H1 (cell line): ENCODE measurements around the gene KRT78. TPM values are rescaled to one million over a fixed set of nuclear protein-coding genes. Genes with fewer than 3 reads are reported as not detected.

Source experiments
- CTCF ChIA-PET: fragments of 300-600 bp; sonication (Branson Sonifier 250); formaldehyde crosslinking; loops from one replicate; lab custom pipeline; 2021; ENCODE audit not compliant: partially characterized antibody; lab: Charles Lee
- POLR2A ChIA-PET: fragments of 300-600 bp; sonication (Branson Sonifier 250); formaldehyde crosslinking; loops from one replicate; lab custom pipeline; 2021; ENCODE audit warnings: inconsistent platforms; ENCODE audit not compliant: partially characterized antibody; lab: Charles Lee
- DNase-seq, 2 experiments: peaks; one replicate each; pipeline versions ENCODE4 v3.0.0 to v3.0.0-alpha.2; 2010 to 2022; ENCODE audit warnings: low spot score in 2 of 2, low read depth in 1 of 2, mixed read lengths in 1 of 2
- FAIRE-seq: peaks from 2 replicates; lab custom pipeline; 2011; peaks lifted over from hg19 to GRCh38; lab: Jason Lieb, UNC
- H2AFZ ChIP-seq: 2 replicates; pipeline ENCODE4 v1.8.1; 2012; ENCODE audit warnings: low read length, inconsistent platforms
- H2AK5ac ChIP-seq: 2 replicates; pipeline ENCODE4 v1.6.1; 2013; ENCODE audit warnings: low read depth, low read length
- H2BK120ac ChIP-seq: replicated peaks from 2 replicates; pipeline ENCODE3; 2013; ENCODE audit warnings: low read depth, low read length, inconsistent platforms
- H2BK12ac ChIP-seq: 2 replicates; pipeline ENCODE4 v1.6.1; 2013; ENCODE audit warnings: low read depth, low read length
- H2BK15ac ChIP-seq: 2 replicates; pipeline ENCODE4 v1.6.1; 2013; ENCODE audit warnings: low read length
- H2BK20ac ChIP-seq: 2 replicates; pipeline ENCODE4 v1.6.1; 2013; ENCODE audit warnings: low read length
- H2BK5ac ChIP-seq: 2 replicates; pipeline ENCODE4 v1.6.1; 2013; ENCODE audit warnings: low read depth, low read length
- H3K14ac ChIP-seq: 2 replicates; pipeline ENCODE4 v1.6.1; 2013; ENCODE audit warnings: inconsistent platforms; ENCODE audit not compliant: insufficient read length
- H3K18ac ChIP-seq: 2 replicates; pipeline ENCODE4 v1.6.1; 2013; ENCODE audit warnings: low read length; ENCODE audit errors: extremely low read depth
- H3K23ac ChIP-seq: 2 replicates; pipeline ENCODE4 v1.6.1; 2013; ENCODE audit warnings: inconsistent platforms; ENCODE audit not compliant: insufficient read length
- H3K23me2 ChIP-seq: 2 replicates; pipeline ENCODE4 v1.6.1; 2013; ENCODE audit warnings: low read depth, low read length
- H3K27ac ChIP-seq: 2 replicates; pipeline ENCODE4 v1.6.1; 2011; ENCODE audit warnings: low read depth, low read length, inconsistent platforms
- H3K27me3 ChIP-seq, 4 experiments: replicated peaks in 1 of 4; 1 replicate in 1 of 4; 2 replicates in 3 of 4; pipeline versions ENCODE4 v1.6.1 to v1.8.1; 2011 to 2013; ENCODE audit warnings: low read length in 3 of 4, mild to moderate bottlenecking in 3 of 4, inconsistent platforms in 2 of 4, mixed read lengths in 2 of 4, moderate library complexity in 1 of 4; ENCODE audit not compliant: control insufficient read depth in 3 of 4, insufficient read depth in 3 of 4; ENCODE audit errors: extremely low read depth in 1 of 4
- H3K36me3 ChIP-seq, 4 experiments: 2 replicates each; pipeline versions ENCODE4 v1.6.1 to v1.8.1; 2011 to 2013; ENCODE audit warnings: mild to moderate bottlenecking in 4 of 4, low read length in 3 of 4, moderate library complexity in 2 of 4, control low read depth in 1 of 4, inconsistent platforms in 1 of 4; ENCODE audit not compliant: insufficient read depth in 4 of 4, control insufficient read depth in 2 of 4
- H3K4ac ChIP-seq: replicated peaks from 2 replicates; pipeline ENCODE3; 2013; ENCODE audit warnings: low read length, low read depth, mixed read lengths, inconsistent platforms; ENCODE audit not compliant: insufficient read length
- H3K4me1 ChIP-seq, 4 experiments: replicated peaks in 1 of 4; 1 replicate in 1 of 4; 2 replicates in 3 of 4; pipeline versions ENCODE4 v1.6.1 to v1.8.1; 2011 to 2013; ENCODE audit warnings: low read length in 3 of 4, inconsistent platforms in 2 of 4, mixed read lengths in 1 of 4; ENCODE audit not compliant: insufficient read depth in 4 of 4, control insufficient read depth in 3 of 4
- H3K4me2 ChIP-seq, 2 experiments: 2 replicates each; pipeline versions ENCODE4 v1.6.1 to v1.8.1; 2011 to 2013; ENCODE audit warnings: low read depth in 2 of 2, low read length in 2 of 2, control low read depth in 1 of 2, inconsistent platforms in 1 of 2, mild to moderate bottlenecking in 1 of 2; ENCODE audit not compliant: insufficient read depth in 1 of 2
- H3K4me3 ChIP-seq, 4 experiments: fragments of 200-600, 300-600 bp in 1 of 4; sonication (generic), shearing (Covaris generic), sonication (Bioruptor Twin) in 1 of 4; 2 replicates each; pipeline versions ENCODE4 v1.5.1 to v1.8.1; 2011 to 2016; ENCODE audit warnings: low read length in 4 of 4, low read depth in 3 of 4, control low read depth in 2 of 4, inconsistent platforms in 2 of 4, mild to moderate bottlenecking in 2 of 4, mixed read lengths in 1 of 4, moderate library complexity in 1 of 4; ENCODE audit not compliant: insufficient read depth in 2 of 4; ENCODE audit errors: extremely low read depth in 1 of 4
- H3K56ac ChIP-seq: replicated peaks from 2 replicates; pipeline ENCODE3; 2013; ENCODE audit warnings: low read depth, mild to moderate bottlenecking, mixed read lengths, low read length, inconsistent platforms; ENCODE audit not compliant: insufficient read length
- H3K79me1 ChIP-seq: 2 replicates; pipeline ENCODE4 v1.6.1; 2013; ENCODE audit warnings: low read depth, low read length, control low read depth
- H3K79me2 ChIP-seq, 2 experiments: 2 replicates each; pipeline versions ENCODE4 v1.6.1 to v1.8.1; 2012 to 2013; ENCODE audit warnings: low read length in 2 of 2, mild to moderate bottlenecking in 2 of 2, inconsistent platforms in 1 of 2; ENCODE audit not compliant: insufficient read depth in 2 of 2, control insufficient read depth in 1 of 2
- H3K9ac ChIP-seq, 4 experiments: replicated peaks in 1 of 4; 1 replicate in 1 of 4; 2 replicates in 3 of 4; pipeline versions ENCODE4 v1.6.1 to v1.8.1; 2011 to 2013; ENCODE audit warnings: low read depth in 3 of 4, low read length in 3 of 4, control low read depth in 2 of 4, mild to moderate bottlenecking in 2 of 4, moderate library complexity in 2 of 4, inconsistent platforms in 1 of 4; ENCODE audit errors: extremely low read depth in 1 of 4
- H3K9me3 ChIP-seq, 2 experiments: 2 replicates each; pipeline versions ENCODE4 v1.6.1 to v1.8.1; 2012 to 2013; ENCODE audit warnings: mild to moderate bottlenecking in 2 of 2, moderate library complexity in 2 of 2, control low read depth in 1 of 2, inconsistent platforms in 1 of 2, low read depth in 1 of 2, low read length in 1 of 2, mixed read lengths in 1 of 2; ENCODE audit not compliant: insufficient read depth in 2 of 2
- H4K20me1 ChIP-seq, 2 experiments: replicated peaks in 1 of 2; 2 replicates each; pipeline versions ENCODE3 to v1.8.1; 2011 to 2013; ENCODE audit warnings: inconsistent platforms in 2 of 2, low read length in 2 of 2, mild to moderate bottlenecking in 1 of 2; ENCODE audit not compliant: insufficient read depth in 2 of 2, control insufficient read depth in 1 of 2
- H4K5ac ChIP-seq: 2 replicates; pipeline ENCODE4 v1.6.1; 2013; ENCODE audit warnings: low read length, low read depth, mixed read lengths, inconsistent platforms; ENCODE audit not compliant: insufficient read length
- H4K8ac ChIP-seq: 2 replicates; pipeline ENCODE4 v1.8.0; 2013; ENCODE audit warnings: mild to moderate bottlenecking, moderate library complexity, low read length, inconsistent platforms; ENCODE audit not compliant: insufficient read depth; ENCODE audit errors: extremely low read depth
- H4K91ac ChIP-seq: replicated peaks from 2 replicates; pipeline ENCODE3; 2013; ENCODE audit warnings: low read length, mixed read lengths, inconsistent platforms; ENCODE audit not compliant: insufficient read length
- BRCA1 ChIP-seq: IDR thresholded peaks from 2 replicates; pipeline ENCODE4 v1.6.1; 2012; ENCODE audit warnings: low read depth, low read length, improper control_type of control experiment
- CBX5 ChIP-seq: fragments of 300-800, 300-1000 bp; sonication (generic); IDR thresholded peaks from 2 replicates; pipeline ENCODE4 v1.7.1; 2016; ENCODE audit warnings: antibody characterized with exemption, low read length, low read depth
- CHD2 ChIP-seq: IDR thresholded peaks from 2 replicates; pipeline ENCODE4 v1.6.1; 2012; ENCODE audit warnings: low read length, improper control_type of control experiment
- CREB1 ChIP-seq: IDR thresholded peaks from 2 replicates; pipeline ENCODE4 v1.6.1; 2012; ENCODE audit warnings: inconsistent platforms
- EZH2 ChIP-seq: fragments of 200-600 bp; sonication (generic); IDR thresholded peaks from 2 replicates; pipeline ENCODE4 v1.7.1; 2012; ENCODE audit warnings: low read depth, mild to moderate bottlenecking, moderate library complexity, low read length, inconsistent platforms; ENCODE audit not compliant: severe bottlenecking
- HDAC6 ChIP-seq: IDR thresholded peaks from one replicate; pipeline ENCODE4 v1.7.1; 2012; ENCODE audit warnings: low read depth, mild to moderate bottlenecking, inconsistent platforms, low read length, moderate library complexity
- KDM5A ChIP-seq: fragments of 200-600 bp; IDR thresholded peaks from 2 replicates; pipeline ENCODE4 v1.7.1; 2012; ENCODE audit warnings: mild to moderate bottlenecking, low read length, inconsistent platforms, mixed read lengths
- PHF8 ChIP-seq: fragments of 200-600 bp; sonication (generic); conservative IDR thresholded peaks from 2 replicates; pipeline ENCODE4 v1.7.1; 2012; ENCODE audit warnings: low read depth, mild to moderate bottlenecking, inconsistent platforms, low read length, moderate library complexity
- SP1 ChIP-seq: IDR thresholded peaks from 2 replicates; pipeline ENCODE4 v1.6.1; 2011; ENCODE audit warnings: low read depth, low read length
- SUZ12 ChIP-seq: fragments of 200-600 bp; sonication (generic); IDR thresholded peaks from 2 replicates; pipeline ENCODE4 v1.6.1; 2012; ENCODE audit warnings: mild to moderate bottlenecking, inconsistent platforms, low read length, moderate library complexity, mixed read lengths
- TBP ChIP-seq: IDR thresholded peaks from 2 replicates; pipeline ENCODE4 v1.6.1; 2011; ENCODE audit warnings: low read depth, low read length, improper control_type of control experiment
- TCF12 ChIP-seq: IDR thresholded peaks from 2 replicates; pipeline ENCODE4 v1.6.1; 2011; ENCODE audit warnings: low read depth, mild to moderate bottlenecking, low read length
- YY1 ChIP-seq: IDR thresholded peaks from 2 replicates; pipeline ENCODE4 v1.6.1; 2011; ENCODE audit warnings: low read depth, mild to moderate bottlenecking, low read length
- WGBS, 2 experiments: shearing (Covaris generic) in 1 of 2; methylation state at CpG; one replicate each; pipeline versions ENCODE4 v1.1.6 to v1.1.7; 2013 to 2015; ENCODE audit warnings: low lambda C conversion rate in 2 of 2, mixed read lengths in 2 of 2, inconsistent platforms in 1 of 2, low coverage in 1 of 2, missing lambda C conversion rate in 1 of 2; ENCODE audit not compliant: insufficient replicate concordance in 2 of 2, insufficient coverage in 1 of 2, insufficient read length in 1 of 2; ENCODE audit errors: extremely low coverage in 1 of 2, missing lambda C conversion rate in 1 of 2; 5-methylcytosine and 5-hydroxymethylcytosine counted together
- polyA plus RNA-seq, 7 experiments: library from polyadenylated mRNA; depleted of rRNA in 3 of 7; stranded (reverse) in 5 of 7; unstranded in 2 of 7; fragments of >200 nt in 5 of 7; fragments of 200-250 nt in 2 of 7; gene quantifications; 1 replicate in 5 of 7; 2 replicates in 1 of 7; 4 replicates in 1 of 7; pipeline versions ENCODE4 v1.2.1 to v1.2.3, GENCODE V29; 2011 to 2013; ENCODE audit warnings: missing spikeins in 2 of 7, mixed read lengths in 2 of 7
- total RNA-seq: library from RNA; stranded (reverse); fragmentation: NEBNext Ultra II Directional; extraction: Animal tissue kit (Norgen Biotek cat#: 25700); gene quantifications from 2 replicates; pipeline ENCODE4 v1.2.1, GENCODE V29; 2021
- TF ChIP-seq, protein P1 (sequence below): IDR thresholded peaks from 2 replicates; pipeline ENCODE4 v1.6.1; 2011; ENCODE audit warnings: low read depth, mild to moderate bottlenecking, low read length; ENCODE audit not compliant: insufficient read depth
- TF ChIP-seq, protein P2 (sequence below): IDR thresholded peaks from 2 replicates; pipeline ENCODE4 v1.6.1; 2012; ENCODE audit warnings: inconsistent platforms

KRT78 gene
- total and polyA plus RNA-seq, 2 of the 8 experiments (the other 6 are each of a cell fraction or from before 2014, with no cell fraction given): not detected

DNA sequence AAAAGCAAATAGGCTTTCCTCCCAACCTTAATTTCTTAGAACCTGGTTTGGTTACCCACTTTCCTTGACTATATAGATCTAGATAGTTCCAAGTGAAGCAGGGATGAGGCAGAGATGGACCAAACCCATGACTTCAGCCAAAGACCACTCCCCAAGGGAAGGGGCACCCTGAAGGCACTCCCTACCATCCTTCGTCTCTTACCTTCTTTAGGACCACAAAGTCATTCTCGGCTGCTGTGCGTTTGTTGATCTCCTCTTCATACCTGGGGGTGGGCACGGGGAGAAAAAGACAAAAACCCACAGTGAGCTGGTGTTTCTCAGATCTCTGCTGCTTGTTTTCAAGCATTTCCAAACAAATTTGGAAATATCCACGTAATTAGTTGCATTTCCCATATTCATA is 38.2 kb downstream of the KRT78 start:
- no peak overlapping the region for H3K18ac ChIP-seq
- FAIRE-seq (no peak), DNase-seq (no peak)
- no peak overlapping the region for H3K27ac ChIP-seq
- no peak overlapping the region for H3K4me2 ChIP-seq
- no peak overlapping the region for H3K4me3 ChIP-seq
- no peak overlapping the region for H2BK20ac ChIP-seq
- H3K23ac ChIP-seq: no peak overlapping the region
- H2BK5ac ChIP-seq: no peak overlapping the region
- WGBS, 2 experiments: 70% methylated on average over 5 of the region's 5 CpGs; no CpG with 5 or more reads in 1 of the 2 experiments
- H3K27me3 ChIP-seq: no peaks in the 10 kb centered on the region
- peaks cover 0 to 3% (median under 1%) of the 10 kb centered on the region in 4 experiments; a peak in 2 of 7 replicates for H3K4me1 ChIP-seq
- H4K5ac ChIP-seq: no peak overlapping the region
- H3K23me2 ChIP-seq: no peaks in the 10 kb centered on the region
- H3K36me3 ChIP-seq: no peaks in the 10 kb centered on the region
- POLR2A ChIA-PET: no interaction called here
- no peak overlapping the region for H2AK5ac ChIP-seq
- H2BK12ac ChIP-seq: no peak overlapping the region
- H3K79me2 ChIP-seq: no peaks in the 10 kb centered on the region
- H3K56ac ChIP-seq: no peak overlapping the region
- no peak overlapping the region for H4K8ac ChIP-seq
- H2AFZ ChIP-seq: no peak overlapping the region
- no peaks in the 10 kb centered on the region for H3K79me1 ChIP-seq
- H4K20me1 ChIP-seq: no peaks in the 10 kb centered on the region
- H2BK15ac ChIP-seq: no peak overlapping the region
- no peak overlapping the region for H2BK120ac ChIP-seq
- H3K9me3 ChIP-seq: no peaks in the 10 kb centered on the region
- H3K9ac ChIP-seq: no peak overlapping the region
- H3K4ac ChIP-seq: no peak overlapping the region
- CTCF ChIA-PET: interaction anchor here (1.2 kb wide), 1 partner anchor 34 kb away, joined by 3 read pairs; no protein-coding TSS in a partner anchor
- no peak overlapping the region for H4K91ac ChIP-seq
- H3K14ac ChIP-seq: no peak overlapping the region
- TF ChIP-seq CHD2 (no peak), KDM5A (no peak), SUZ12 (no peak), PHF8 (no peak), TCF12 (no peak), CBX5 (no peak), BRCA1 (no peak), HDAC6 (no peak), SP1 (no peak), TBP (no peak), YY1 (no peak), EZH2 (no peak), CREB1 (no peak)
- TF ChIP-seq, protein P1, sequence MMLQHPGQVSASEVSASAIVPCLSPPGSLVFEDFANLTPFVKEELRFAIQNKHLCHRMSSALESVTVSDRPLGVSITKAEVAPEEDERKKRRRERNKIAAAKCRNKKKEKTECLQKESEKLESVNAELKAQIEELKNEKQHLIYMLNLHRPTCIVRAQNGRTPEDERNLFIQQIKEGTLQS: no peak
- TF ChIP-seq, protein P2, sequence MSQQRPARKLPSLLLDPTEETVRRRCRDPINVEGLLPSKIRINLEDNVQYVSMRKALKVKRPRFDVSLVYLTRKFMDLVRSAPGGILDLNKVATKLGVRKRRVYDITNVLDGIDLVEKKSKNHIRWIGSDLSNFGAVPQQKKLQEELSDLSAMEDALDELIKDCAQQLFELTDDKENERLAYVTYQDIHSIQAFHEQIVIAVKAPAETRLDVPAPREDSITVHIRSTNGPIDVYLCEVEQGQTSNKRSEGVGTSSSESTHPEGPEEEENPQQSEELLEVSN: no peak
